Uterus (tissue), 2 donors: Measurements from ENCODE around the gene SFTPB.

Experiments
- POLR2A ChIP-seq, 2 donors: fragments of 450-650 bp; IDR thresholded peaks; one replicate each; pipeline ENCODE4 v1.6.1; 2016; ENCODE audit warnings: antibody characterized with exemption in 2 of 2, mild to moderate bottlenecking in 1 of 2, moderate library complexity in 1 of 2
- TF ChIP-seq, protein P1 (sequence below), 4 experiments: fragments of 200-600 bp in 2 of 4; fragments of 450-650 bp in 2 of 4; sonication (generic) in 2 of 4; IDR thresholded peaks; one replicate each; pipeline ENCODE4 v1.5.1; 2016 to 2019; ENCODE audit warnings: antibody characterized with exemption in 4 of 4, mild to moderate bottlenecking in 2 of 4, moderate library complexity in 1 of 4

- TF ChIP-seq, protein P1, sequence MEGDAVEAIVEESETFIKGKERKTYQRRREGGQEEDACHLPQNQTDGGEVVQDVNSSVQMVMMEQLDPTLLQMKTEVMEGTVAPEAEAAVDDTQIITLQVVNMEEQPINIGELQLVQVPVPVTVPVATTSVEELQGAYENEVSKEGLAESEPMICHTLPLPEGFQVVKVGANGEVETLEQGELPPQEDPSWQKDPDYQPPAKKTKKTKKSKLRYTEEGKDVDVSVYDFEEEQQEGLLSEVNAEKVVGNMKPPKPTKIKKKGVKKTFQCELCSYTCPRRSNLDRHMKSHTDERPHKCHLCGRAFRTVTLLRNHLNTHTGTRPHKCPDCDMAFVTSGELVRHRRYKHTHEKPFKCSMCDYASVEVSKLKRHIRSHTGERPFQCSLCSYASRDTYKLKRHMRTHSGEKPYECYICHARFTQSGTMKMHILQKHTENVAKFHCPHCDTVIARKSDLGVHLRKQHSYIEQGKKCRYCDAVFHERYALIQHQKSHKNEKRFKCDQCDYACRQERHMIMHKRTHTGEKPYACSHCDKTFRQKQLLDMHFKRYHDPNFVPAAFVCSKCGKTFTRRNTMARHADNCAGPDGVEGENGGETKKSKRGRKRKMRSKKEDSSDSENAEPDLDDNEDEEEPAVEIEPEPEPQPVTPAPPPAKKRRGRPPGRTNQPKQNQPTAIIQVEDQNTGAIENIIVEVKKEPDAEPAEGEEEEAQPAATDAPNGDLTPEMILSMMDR (IDR thresholded peaks at IDR 0.05): no peak
- TF ChIP-seq POLR2A (IDR thresholded peaks at IDR 0.05): no peak
Observed at GRCh38 chr2:85702172-85702571, 34.2 kb upstream of the SFTPB start.
